OCI-LY1 (cell line): ENCODE results near the gene TMEM38A.
"Not testable (repeated sequence)": the region's sequence is repeated elsewhere in the genome, so short reads cannot be mapped to it uniquely, and the experiment has no call there.

ENCODE experiments used
- H2AFZ ChIP-seq: fragments of 200-600 bp; sonication (generic), shearing (Covaris generic); 2 replicates; pipeline ENCODE4 v1.6.0; 2014; ENCODE audit warnings: antibody characterized with exemption, mild to moderate bottlenecking, low read length
- H3F3A ChIP-seq: fragments of 200-600 bp; sonication (generic), shearing (Covaris generic); 2 replicates; pipeline ENCODE4 v1.6.0; 2014; ENCODE audit warnings: mild to moderate bottlenecking, antibody characterized with exemption, low read length, moderate library complexity; ENCODE audit not compliant: insufficient read depth
- H3K27ac ChIP-seq: fragments of 200-600 bp; sonication (generic); 2 replicates; pipeline ENCODE4 v1.5.1; 2014; ENCODE audit warnings: low read length, mixed run types, mild to moderate bottlenecking, low read depth; ENCODE audit not compliant: poor library complexity, severe bottlenecking
- H3K27me3 ChIP-seq: fragments of 200-600 bp; sonication (generic); 2 replicates; pipeline ENCODE4 v1.6.0; 2014; ENCODE audit warnings: antibody characterized with exemption, mild to moderate bottlenecking, low read length, moderate library complexity; ENCODE audit not compliant: insufficient read depth
- H3K36me3 ChIP-seq: fragments of 200-600 bp; sonication (generic); 2 replicates; pipeline ENCODE4 v1.6.1; 2014; ENCODE audit warnings: mild to moderate bottlenecking, antibody characterized with exemption, low read length, moderate library complexity, mixed read lengths; ENCODE audit not compliant: insufficient read depth
- H3K4me1 ChIP-seq: fragments of 200-600 bp; sonication (generic); 2 replicates; pipeline ENCODE4 v1.5.1; 2014; ENCODE audit warnings: mild to moderate bottlenecking, low read length, moderate library complexity; ENCODE audit not compliant: insufficient read depth, severe bottlenecking
- H3K4me2 ChIP-seq: fragments of 200-600 bp; sonication (generic), shearing (Covaris generic); 2 replicates; pipeline ENCODE4 v1.6.1; 2014; ENCODE audit warnings: low read length
- H3K4me3 ChIP-seq: fragments of 200-600 bp; sonication (generic); 2 replicates; pipeline ENCODE4 v1.5.1; 2014; ENCODE audit warnings: low read length, low read depth, mild to moderate bottlenecking, mixed read lengths; ENCODE audit not compliant: poor library complexity, severe bottlenecking
- H3K79me2 ChIP-seq: fragments of 200-600 bp; shearing (Covaris generic); 2 replicates; pipeline ENCODE4 v1.6.1; 2016; ENCODE audit warnings: mixed run types, low read length, mixed read lengths; ENCODE audit not compliant: insufficient read depth
- H3K9ac ChIP-seq: fragments of 200-600 bp; sonication (generic), shearing (Covaris generic); 2 replicates; pipeline ENCODE4 v1.6.1; 2014; ENCODE audit warnings: mild to moderate bottlenecking, low read length, mixed read lengths
- H3K9me2 ChIP-seq: fragments of 200-600 bp; sonication (generic), shearing (Covaris generic); 2 replicates; pipeline ENCODE4 v1.6.1; 2014; ENCODE audit warnings: low read depth, mild to moderate bottlenecking, low read length, mixed read lengths
- H3K9me3 ChIP-seq: fragments of 200-600 bp; shearing (Covaris generic); 2 replicates; pipeline ENCODE4 v1.6.1; 2014; ENCODE audit warnings: low read length, mixed read lengths
- H4K20me1 ChIP-seq: fragments of 200-600 bp; sonication (generic), shearing (Covaris generic); 2 replicates; pipeline ENCODE4 v1.6.0; 2016; ENCODE audit warnings: mild to moderate bottlenecking, low read length; ENCODE audit not compliant: insufficient read depth
- EZH2 ChIP-seq: fragments of 200-600 bp; sonication (generic), shearing (Covaris generic); IDR thresholded peaks from 2 replicates; pipeline ENCODE4 v1.8.0; 2017; ENCODE audit warnings: borderline replicate concordance, mixed run types, mild to moderate bottlenecking, antibody characterized with exemption, low read length, moderate library complexity, mixed read lengths
- TF ChIP-seq, protein P1 (sequence below): fragments of 200-600 bp; sonication (generic), shearing (Covaris generic); IDR thresholded peaks from 2 replicates; pipeline ENCODE4 v1.5.1; 2017; ENCODE audit warnings: mild to moderate bottlenecking, antibody characterized with exemption, low read length, moderate library complexity, mixed read lengths

TMEM38A gene

DNA sequence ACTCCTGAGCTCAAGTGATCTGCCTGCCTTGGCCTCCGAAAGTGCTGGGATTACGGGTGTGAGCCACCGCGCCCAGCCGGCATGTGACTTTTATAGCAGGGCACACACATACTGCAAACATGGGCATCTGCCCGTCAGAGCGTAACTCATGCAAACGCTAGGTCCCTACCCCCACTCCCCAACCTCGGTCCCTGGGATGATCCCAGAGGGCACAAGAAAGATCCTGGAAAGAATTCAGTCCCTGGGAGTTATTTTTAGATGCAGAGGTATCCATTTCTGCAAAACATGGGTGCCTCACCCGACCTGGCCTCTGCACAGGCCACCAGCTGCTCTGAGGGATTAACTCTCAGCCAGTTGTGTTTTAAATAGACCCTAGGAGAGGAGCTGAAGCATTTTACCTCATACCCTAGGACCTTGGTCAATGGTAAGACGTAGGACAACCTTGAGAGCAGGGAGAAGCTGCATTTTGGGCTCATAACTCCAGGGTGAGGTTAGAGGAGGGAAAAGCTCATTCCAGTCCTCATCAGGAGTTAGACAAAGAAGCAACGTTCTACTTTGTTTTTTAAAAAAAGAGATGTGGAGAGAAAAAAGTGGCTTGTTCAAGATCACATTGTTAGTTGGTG is 10.8 kb downstream of the TMEM38A start:
- Histone ChIP-seq H3K9me3 (no peaks in the 10 kb centered on the region), H3K79me2 (no peaks in the 10 kb centered on the region), H3K27ac (no peak overlapping the region), H3K4me2 (no peak overlapping the region), H3K4me3 (no peak overlapping the region), H3K36me3 (peaks cover 6% of the 10 kb centered on the region), H3K9me2 (no peaks in the 10 kb centered on the region), H2AFZ (no peak overlapping the region), H3K9ac (no peak overlapping the region), H4K20me1 (no peaks in the 10 kb centered on the region), H3F3A (no peaks in the 10 kb centered on the region), H3K27me3 (no peaks in the 10 kb centered on the region), H3K4me1 (no peaks in the 10 kb centered on the region)
- TF ChIP-seq, protein P1, sequence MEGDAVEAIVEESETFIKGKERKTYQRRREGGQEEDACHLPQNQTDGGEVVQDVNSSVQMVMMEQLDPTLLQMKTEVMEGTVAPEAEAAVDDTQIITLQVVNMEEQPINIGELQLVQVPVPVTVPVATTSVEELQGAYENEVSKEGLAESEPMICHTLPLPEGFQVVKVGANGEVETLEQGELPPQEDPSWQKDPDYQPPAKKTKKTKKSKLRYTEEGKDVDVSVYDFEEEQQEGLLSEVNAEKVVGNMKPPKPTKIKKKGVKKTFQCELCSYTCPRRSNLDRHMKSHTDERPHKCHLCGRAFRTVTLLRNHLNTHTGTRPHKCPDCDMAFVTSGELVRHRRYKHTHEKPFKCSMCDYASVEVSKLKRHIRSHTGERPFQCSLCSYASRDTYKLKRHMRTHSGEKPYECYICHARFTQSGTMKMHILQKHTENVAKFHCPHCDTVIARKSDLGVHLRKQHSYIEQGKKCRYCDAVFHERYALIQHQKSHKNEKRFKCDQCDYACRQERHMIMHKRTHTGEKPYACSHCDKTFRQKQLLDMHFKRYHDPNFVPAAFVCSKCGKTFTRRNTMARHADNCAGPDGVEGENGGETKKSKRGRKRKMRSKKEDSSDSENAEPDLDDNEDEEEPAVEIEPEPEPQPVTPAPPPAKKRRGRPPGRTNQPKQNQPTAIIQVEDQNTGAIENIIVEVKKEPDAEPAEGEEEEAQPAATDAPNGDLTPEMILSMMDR: no peak
- no peak for TF ChIP-seq EZH2

DNA sequence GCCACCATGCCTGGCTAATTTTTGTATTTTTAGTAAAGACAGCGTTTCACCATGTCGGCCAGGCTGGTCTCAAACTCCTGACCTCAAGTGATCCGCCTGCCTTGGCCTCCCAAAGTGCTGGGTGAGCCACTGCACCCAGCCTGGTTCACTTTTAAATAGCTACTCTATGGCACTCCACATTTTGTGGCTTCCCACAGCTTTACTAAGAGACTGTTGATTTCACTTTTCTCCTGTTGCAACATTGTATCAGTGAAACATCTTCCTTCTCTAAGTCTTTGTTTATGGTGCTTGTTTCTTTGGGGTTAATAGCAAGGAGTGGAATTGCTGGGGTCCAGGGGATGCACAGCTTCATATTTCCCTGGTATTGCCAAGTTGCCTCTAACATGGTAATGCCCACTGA is 12.3 kb downstream of the TMEM38A start:
- no peak overlapping the region for H3K4me2 ChIP-seq
- no peaks in the 10 kb centered on the region for H3K9me3 ChIP-seq
- TF ChIP-seq, protein P1: no peak
- no peak for TF ChIP-seq EZH2
- H3K9ac ChIP-seq: no peak overlapping the region
- no peaks in the 10 kb centered on the region for H3K27me3 ChIP-seq
- no peaks in the 10 kb centered on the region for H4K20me1 ChIP-seq
- H3F3A ChIP-seq: no peaks in the 10 kb centered on the region
- no peaks in the 10 kb centered on the region for H3K9me2 ChIP-seq
- H2AFZ ChIP-seq: no peak overlapping the region
- H3K79me2 ChIP-seq: no peaks in the 10 kb centered on the region
- H3K4me1 ChIP-seq: no peaks in the 10 kb centered on the region
- H3K4me3 ChIP-seq: no peak overlapping the region
- no peak overlapping the region for H3K27ac ChIP-seq
- no peaks in the 10 kb centered on the region; the same call in 1 of the 2 replicates for H3K36me3 ChIP-seq

DNA sequence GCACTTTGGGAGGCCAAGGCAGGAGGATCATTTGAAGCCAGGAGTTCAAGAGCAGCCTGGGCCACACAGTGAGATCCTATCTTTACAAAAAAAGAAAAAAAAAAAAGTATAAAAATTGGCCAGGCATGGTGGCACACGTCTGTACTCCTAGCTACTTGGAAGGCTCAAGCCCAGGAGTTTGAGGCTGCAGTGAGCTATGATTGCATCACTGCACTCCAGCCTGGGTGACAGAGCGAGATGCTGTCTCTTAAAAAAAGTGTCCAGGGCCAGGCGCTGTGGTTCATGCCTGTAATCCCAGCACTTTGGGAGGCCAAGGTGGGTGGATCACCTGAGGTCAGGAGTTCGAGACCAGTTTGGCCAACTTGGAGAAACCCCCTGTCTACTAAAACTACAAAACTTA is 12.9 kb downstream of the TMEM38A start:
- not testable (repeated sequence) for H3K9me2 ChIP-seq, H3K9ac ChIP-seq, H3K27ac ChIP-seq, H3K4me1 ChIP-seq, H3K9me3 ChIP-seq, H3K36me3 ChIP-seq, H3K4me2 ChIP-seq, H3F3A ChIP-seq, H2AFZ ChIP-seq, H3K79me2 ChIP-seq, H4K20me1 ChIP-seq, H3K4me3 ChIP-seq, H3K27me3 ChIP-seq

DNA sequence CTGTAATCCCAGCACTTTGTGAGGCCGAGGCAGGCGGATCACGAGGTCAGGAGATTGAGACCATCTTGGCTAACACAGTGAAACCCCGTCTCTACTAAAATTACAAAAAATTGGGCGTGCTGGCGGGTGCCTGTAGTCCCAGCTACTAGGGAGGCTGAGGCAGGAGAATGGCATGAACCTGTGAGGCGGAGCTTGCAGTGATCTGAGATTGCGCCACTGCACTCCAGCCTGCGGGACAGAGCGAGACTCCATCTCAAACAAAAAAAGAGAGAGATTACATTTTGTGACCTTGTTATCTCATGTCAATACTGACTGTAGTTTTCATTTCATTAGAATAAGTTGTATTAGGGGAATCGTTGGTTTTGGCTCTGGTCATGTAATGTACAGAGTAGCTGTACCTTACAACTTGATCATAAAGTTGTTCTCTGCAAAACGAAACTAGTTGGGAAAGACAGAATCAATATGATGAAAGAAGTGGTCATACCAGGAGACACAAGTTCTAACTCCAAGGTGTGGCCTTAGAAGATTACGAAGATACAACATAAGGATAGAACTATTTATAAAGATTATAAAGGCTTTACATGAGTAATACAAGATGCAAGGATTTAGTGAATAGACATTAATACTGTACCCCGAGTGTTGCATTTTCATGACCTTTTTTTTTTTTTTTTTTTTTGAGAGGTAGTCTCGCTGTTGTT is 15.3 kb downstream of the TMEM38A start:
- Histone ChIP-seq H3K9me2 (no peaks in the 10 kb centered on the region), H3K4me1 (no peaks in the 10 kb centered on the region), H3K4me2 (no peak overlapping the region), H3K79me2 (no peaks in the 10 kb centered on the region), H3K9ac (no peak overlapping the region), H3K27me3 (no peaks in the 10 kb centered on the region), H3K36me3 (peaks cover 14% of the 10 kb centered on the region), H3K27ac (no peak overlapping the region), H3F3A (no peaks in the 10 kb centered on the region), H2AFZ (no peak overlapping the region), H3K4me3 (no peak overlapping the region), H4K20me1 (no peaks in the 10 kb centered on the region), H3K9me3 (no peaks in the 10 kb centered on the region)
- no peak for TF ChIP-seq EZH2
- TF ChIP-seq, protein P1: no peak
